COLO829 (cell line): ENCODE data around the gene CYP21A2.
A peak's percentile ranks its signal among the peaks of the same experiment; 100 is the strongest.
"Not testable (repeated sequence)": the region's sequence is repeated elsewhere in the genome, so short reads cannot be mapped to it uniquely, and the experiment has no call there.

ENCODE experiments used
- DNase-seq: peaks from one replicate; pipeline ENCODE4 v3.0.0; 2012; ENCODE audit warnings: low spot score

CYP21A2 gene

GRCh38 chr6:32055756-32056155 lies 17.5 kb downstream of the CYP21A2 start:
- not testable (repeated sequence) for DNase-seq

GRCh38 chr6:32056254-32056653 lies 18.0 kb downstream of the CYP21A2 start:
- no peak for DNase-seq

DNA sequence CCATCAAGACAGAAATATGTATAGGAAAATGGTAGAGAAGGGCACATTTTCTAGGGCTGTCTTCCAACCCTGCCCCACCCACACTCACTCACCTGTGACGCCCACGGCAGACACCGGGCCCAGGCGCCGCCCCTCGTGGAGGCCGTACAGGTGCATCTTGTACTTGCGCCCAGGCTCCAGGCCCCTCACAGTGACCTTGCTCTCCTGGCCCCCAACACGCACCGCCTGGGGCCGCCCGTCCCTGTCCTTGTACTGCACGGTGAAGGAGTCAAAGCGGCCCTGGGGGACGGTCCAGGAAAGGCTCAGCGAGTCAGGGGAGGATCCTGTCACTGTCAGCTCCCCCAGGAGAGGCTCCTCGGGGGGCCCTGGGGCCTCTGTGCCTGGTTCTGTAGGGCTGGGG lies 19.8 kb downstream of the CYP21A2 start:
- no peak for DNase-seq

DNA sequence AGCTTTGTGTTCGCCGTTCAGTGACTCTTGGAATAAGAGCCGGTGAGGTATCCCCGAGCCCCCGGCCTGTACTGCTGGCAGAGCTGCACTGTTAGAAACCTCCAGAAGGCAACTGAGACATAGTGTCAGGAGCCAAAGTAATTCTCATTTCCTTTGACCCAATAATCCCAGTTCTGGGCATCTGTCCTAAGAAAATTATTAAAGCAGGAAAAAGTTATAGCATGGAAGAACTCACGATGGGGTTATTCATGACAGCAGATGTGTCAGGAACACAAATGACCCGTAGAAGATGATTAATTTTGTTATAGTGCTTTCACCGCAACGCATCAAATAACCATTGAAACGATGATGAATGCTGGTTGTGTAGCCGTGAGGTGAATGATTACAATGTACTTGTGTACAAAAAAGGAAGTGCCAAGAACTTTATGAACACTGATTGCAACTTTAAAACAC lies 20.3 kb downstream of the CYP21A2 start:
- DNase-seq = no peak

- DNase-seq = peak; percentile 87
Observed at GRCh38 chr6:32060966-32061655, 22.9 kb downstream of the CYP21A2 start.

DNA sequence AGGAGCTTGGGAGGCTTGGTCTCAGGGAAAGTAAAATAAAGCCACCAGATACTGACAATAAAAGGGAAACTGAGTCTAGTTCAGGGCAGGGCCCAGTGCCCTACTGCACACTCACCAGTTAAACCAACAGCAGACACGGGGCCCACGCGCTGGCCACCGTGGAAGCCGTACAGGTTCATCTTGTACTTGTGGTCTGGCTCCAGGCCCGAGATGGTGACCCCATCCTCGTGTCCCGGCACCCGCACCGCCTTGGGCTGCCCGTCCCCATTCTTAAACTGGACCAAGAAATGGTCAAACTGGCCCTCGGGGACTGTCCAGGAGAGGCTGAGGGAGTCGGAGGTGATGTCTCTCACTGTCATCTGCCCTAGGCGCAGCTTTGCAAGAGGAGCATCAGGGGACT lies 26.5 kb downstream of the CYP21A2 start:
- no peak for DNase-seq

GRCh38 chr6:32067521-32067920 lies 29.3 kb downstream of the CYP21A2 start:
- not testable (repeated sequence) for DNase-seq

DNA sequence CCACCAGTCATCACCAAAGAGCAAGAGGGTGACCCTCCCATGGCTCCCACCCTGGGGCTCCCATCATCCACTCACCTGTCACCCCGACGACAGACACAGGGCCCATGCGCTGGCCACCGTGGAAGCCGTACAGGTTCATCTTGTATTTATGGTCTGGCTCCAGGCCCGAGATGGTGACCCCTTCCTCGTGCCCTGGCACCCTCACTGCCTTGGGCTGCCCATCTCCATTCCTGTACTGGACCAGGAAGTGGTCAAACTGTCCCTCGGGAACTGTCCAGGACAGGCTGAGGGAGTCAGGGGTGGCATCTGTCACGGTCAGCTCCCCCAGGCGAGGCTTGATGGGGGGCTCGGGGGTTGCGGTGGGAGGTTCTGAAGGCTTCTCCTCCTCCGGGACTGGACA lies 30.1 kb downstream of the CYP21A2 start:
- not testable (repeated sequence) for DNase-seq

- no peak for DNase-seq
Observed at GRCh38 chr6:32068867-32069266, 30.7 kb downstream of the CYP21A2 start.

DNA sequence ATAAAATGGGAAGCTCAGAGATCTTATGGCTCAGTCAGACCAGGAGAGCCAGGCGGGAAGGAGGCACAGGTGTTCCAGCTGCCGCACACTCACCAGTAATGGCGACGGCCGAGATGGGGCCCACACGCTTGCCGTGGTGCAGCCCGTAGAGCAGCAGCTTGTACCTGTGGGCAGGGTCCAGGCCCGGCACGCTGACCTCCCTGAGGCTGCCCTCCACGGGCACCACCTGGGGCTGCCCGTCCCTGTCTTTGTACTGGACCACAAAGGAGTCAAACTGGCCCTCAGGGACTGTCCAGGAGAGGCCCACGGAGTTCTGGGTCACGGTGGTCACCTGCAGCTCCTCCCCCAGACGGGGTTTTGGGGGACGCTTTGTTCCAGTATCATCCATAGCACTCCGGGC lies 31.2 kb downstream of the CYP21A2 start:
- no peak for DNase-seq

- DNase-seq = no peak
Observed at GRCh38 chr6:32069878-32070515, 31.8 kb downstream of the CYP21A2 start.

- no peak for DNase-seq
Observed at GRCh38 chr6:32070814-32071543, 32.8 kb downstream of the CYP21A2 start.

DNA sequence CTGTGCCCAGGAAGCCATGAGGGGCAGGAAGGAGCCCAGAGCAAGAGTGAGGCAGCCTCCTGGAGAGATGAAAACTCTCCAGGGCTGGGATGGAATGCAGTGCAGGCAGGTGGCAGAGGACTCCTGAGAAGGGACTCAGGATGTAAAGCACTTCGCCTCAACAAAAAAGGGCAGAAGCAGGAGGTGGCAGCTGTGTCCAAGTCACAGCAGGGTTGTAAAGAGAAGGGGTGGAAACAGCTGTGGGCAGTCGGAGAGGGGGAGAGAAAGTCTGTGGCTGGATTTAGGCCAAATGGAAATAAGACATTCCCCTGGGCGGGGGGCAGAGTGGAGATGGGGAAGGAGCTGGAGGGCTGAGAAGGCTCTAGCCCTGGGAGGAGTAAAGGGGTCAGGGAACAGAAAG lies 34.9 kb downstream of the CYP21A2 start:
- DNase-seq = no peak

GRCh38 chr6:32073613-32074012 lies 35.4 kb downstream of the CYP21A2 start:
- no peak for DNase-seq

GRCh38 chr6:32074996-32075532 lies 36.8 kb downstream of the CYP21A2 start:
- DNase-seq = no peak

DNA sequence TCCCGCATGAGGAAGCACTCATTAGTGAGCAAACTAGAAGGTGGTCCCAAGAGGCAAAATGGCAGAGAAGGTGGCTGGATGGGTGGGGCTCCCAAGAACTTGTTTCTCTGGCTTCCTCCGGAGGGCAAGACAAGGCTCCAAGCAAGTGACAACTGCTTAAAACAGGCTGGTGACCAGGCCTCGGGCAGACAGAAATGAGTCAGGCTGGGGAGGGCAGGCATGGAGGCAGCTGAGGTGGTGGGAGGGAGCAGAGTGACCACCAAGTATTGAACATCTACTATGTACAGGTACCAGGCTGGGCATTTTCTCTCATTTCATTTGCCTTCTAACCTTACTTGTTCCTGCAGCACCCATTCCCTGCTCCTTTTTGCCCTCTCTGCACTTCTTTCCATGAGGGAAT lies 37.6 kb downstream of the CYP21A2 start:
- DNase-seq = no peak

- no peak for DNase-seq
Observed at GRCh38 chr6:32076321-32076809, 38.1 kb downstream of the CYP21A2 start.

DNA sequence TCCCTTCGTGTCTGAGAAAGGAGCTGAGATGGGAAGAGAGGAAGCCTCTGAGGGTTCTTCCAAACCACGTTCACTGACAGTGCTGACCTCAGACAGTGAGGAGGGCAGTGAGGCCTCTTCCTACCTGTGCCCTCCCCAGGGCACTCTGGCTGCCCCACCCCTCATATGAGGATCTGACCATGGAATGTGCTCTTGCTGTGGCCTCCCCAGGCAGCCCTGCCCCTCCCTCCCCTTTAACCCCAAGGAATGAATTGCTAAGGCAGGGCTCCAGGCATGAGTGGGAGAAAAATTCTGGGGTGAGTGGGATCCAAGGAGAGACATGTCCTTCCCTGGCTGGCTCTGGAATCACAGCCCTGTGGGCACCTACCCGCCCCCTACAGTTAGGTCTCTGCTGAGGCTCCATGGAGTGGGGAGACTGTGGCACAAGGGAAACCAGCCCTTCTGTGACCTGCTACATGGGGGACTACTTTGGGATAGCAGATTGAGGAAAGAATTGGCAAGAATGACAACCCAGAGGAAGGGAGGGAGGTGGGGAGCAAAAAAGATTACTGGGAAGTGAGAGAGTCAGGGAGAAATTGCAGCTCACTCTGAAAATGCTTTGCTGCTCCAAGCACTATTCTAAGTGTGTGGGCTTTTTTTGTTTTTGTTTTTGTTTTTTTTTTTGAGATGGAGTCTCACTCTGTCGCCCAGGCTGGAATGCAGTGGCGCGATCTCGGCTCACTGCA lies 41.5 kb downstream of the CYP21A2 start:
- DNase-seq = no peak

DNA sequence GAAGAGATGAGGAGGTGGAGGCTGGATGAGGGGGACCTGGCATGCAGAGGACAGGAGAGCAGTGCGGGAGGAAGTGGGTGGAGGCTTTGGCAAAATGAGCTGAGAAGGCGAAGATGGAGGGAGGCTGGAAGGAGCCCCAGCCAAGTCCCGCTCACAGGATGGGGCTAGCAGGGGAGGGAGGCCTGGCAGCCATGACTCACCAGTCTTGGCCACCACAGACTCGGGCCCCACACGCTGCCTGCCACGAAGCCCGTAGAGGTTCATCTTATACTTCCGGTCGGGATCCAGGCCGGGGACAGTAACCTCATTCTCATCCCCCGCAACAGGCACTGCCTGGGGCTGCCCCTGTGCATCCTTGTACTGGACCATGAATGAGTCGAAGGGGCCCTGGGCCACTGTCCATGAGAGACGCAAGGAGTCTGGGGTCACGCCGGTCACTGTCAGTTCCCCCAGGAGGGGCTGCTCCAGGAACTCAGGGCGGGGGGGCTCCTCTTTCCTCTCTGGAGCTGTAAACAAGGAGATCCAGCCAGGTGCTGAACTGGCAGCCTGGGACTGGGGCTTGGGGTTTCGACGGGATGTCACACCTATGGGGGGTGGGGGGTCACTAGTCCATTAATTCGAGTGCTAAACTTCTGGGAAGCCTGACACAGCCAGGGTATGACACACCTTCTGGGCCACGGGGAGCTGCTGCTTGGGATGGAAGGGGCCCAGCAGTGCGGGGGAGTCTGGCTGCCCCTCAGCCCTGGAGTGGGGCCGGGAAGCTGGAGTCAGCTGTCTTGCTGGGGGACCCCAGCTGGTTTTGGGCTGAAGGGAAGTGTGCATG lies 43.2 kb downstream of the CYP21A2 start:
- peak; percentile 89 for DNase-seq

GRCh38 chr6:32082478-32082877 lies 44.3 kb downstream of the CYP21A2 start:
- DNase-seq = no peak

- DNase-seq = no peak
Observed at GRCh38 chr6:32082935-32083334, 44.7 kb downstream of the CYP21A2 start.
